Measurements from ENCODE around the gene KLK15.
A peak's percentile ranks its signal among the peaks of the same experiment; 100 is the strongest.

Gene KLK15

DNA sequence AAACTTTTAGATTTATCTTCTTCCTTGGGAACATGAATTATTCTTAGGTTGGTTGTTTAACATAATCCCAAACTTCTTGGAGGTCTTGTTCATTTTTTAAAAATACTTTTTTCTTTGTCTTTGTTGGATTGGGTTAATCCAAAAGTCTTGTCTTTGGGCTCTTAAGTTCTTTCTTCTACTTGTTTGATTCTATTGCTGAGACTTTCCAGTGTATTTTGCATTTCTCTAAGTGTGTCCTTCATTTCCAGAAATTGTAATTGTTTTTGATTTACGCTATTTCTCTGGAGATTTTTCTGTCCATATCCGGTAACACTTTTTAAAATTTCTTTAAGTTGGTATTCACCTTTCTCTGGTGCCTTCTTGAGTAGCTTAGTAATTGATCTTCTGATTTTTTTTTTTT is 9.8 kb upstream of the KLK15 start:
- DNase-seq = no peak

DNA sequence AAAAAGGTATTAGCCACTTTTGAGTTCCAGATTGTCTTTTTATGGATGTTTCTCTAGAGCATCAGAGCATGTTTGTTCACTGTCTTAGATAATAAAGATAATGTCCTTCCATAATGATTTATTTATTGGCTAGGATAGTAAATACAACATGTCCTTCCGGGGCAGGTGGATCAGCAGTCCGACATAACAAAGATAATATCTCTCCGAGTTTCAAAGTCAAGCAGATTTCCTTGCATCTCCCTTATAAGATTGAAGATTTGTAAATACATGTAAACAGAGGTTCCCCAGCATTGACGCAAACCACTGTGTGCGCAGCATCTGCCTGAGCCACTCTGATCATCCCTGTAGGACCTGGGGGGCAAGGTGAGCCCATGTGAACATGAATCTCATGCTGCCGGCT is 8.8 kb upstream of the KLK15 start:
- DNase-seq = no peak

DNA sequence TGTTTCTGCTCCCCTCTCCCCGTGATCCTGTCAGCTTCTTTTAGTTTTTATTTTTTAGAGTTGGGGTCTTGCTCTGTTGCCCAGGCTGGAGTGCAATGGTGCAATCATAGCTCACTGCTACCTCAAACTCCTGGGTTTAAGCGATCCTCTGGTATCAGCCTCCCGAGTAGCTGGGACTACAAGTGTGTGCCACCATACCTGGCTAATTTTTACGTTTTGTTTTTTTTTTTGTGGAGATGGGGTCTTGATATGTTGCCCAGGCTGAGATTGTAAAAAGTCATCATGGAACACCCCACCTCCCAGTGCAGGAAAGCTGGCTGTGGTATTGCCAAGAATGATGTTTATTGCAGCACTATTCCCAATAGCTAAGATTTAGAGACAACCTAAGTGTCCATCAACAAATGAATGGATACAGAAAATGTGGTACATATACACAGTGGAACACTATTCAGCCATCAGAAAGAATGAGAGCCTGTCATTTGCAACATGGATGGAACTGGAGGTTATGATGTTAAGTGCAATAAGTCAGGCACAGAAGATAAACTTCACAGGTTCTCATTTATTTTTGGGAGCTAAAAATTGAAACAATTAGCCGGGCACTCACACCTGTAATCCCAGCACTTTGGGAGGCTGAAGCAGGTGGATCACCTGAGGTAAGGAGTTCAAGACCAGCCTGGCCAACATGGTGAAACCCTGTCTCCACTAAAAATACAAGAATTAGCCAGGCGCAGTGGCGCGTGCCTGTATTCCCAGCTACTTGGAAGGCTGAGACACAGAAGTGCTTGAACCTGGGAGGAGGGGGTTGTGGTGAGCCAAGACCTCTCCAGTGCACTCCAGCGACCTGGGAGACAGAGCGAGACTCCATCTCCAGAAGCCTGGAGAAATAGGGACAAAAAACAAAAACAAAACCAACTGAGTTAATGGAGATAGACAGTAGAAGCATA is 6.6 kb upstream of the KLK15 start:
- DNase-seq = no peak

DNA sequence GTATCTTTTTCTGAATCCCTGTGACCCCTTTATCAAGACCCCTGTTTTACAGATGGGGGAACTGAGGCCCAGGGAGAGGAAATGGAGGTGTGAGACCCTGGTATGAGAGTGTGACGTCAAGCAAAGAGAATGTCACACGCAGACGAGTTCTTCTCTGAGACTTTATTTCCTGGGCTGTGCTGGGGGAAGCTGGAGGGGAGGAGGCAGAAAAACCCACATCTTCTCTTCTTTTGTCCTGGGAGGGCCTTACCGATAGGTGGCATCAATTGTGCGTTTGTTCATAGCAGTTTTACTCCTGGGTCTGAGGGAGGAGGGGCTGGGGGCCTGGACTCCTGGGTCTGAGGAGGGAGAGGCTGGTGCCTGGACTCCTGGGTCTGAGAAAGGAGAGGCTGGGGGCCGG is 4.9 kb upstream of the KLK15 start:
- no peak for DNase-seq

DNA sequence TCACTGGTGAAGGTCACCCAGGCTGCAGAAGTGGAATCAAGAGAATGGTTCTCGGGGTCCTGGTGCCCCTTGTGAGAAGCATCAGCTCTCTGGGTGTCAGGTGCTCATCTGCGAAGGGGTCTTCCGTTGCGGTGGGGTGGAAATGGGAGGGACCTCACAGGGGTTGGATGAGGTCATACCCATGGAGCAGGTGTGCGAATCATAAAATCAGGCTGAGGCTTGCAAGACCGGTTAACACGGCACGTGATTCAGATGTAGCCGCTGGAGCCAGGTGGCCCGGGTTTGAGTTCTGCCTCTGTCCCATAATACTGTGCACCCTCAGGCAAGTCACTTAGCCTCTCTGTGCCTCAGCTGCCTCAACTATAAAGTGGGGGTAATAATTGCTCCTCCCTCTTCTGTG is 3.9 kb upstream of the KLK15 start:
- DNase-seq = no peak

DNA sequence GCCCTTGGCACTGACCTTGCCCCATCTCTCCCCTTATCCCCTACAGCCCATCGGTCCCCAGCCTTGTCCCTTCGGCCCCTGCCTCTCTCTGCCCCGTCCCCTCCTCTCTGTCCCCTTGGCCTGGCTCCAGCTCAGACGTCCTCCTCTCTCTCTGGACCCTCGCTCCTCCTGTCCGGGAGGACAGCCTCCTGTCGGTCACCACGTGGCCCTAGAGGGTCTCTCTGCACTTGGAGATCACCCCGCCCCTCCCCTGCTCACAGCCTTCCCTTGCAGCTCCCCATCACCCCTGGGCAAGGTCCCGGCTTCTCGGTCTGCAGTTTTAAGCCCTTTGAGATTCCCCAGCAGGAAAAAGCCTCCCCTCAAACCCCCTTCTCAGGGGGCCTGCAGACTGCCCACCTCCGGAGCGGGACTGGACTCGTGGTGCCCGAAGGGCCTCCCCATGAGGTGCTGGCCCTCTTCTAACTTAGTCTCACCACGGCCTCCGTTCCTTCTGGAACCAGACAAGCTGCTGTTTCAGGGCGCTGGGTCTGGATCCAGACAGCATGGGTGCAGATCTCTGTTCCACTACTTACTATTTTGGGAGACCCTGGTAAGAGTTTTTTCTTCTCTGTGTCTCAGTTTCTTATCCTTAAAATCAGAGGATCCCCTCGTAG is 3.3 kb upstream of the KLK15 start:
- DNase-seq = no peak

DNA sequence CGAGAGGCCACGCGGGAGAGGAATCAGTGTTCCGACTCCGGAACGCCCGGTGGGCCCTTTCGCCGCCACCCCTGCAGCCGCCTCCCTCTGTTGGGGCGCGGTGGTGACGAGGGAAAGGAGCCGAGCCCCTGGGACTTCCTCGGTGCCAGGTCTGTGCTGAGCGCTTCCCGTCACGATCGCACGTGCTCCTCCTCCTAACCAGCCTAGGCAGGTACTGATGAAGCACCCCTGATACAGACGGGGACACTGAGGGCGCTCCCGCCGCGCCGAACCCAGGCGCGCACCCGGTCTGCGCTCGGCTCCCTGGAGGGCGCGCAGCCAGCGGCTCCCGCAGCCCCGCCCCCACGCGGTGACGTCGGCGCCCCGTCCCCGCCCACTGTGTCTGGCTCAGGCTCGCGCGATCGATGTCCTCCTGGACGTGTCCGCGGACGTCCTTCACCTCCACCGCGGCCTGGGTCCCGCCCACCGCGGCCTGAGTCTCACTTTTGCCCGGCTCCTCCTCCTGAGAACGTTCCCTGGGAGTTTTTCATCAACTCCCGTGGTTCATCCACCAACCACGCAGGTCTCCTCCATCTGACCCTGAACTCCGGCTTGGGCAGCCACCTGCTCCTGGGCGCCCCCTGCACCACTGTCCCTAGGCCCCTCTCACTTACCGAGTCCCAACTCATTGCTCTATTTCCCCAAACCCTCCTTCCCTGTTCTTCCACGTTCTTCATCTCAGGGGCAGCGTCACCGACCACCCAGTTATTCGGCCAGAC is 2.6 kb upstream of the KLK15 start:
- DNase-seq = peak; percentile 28

DNA sequence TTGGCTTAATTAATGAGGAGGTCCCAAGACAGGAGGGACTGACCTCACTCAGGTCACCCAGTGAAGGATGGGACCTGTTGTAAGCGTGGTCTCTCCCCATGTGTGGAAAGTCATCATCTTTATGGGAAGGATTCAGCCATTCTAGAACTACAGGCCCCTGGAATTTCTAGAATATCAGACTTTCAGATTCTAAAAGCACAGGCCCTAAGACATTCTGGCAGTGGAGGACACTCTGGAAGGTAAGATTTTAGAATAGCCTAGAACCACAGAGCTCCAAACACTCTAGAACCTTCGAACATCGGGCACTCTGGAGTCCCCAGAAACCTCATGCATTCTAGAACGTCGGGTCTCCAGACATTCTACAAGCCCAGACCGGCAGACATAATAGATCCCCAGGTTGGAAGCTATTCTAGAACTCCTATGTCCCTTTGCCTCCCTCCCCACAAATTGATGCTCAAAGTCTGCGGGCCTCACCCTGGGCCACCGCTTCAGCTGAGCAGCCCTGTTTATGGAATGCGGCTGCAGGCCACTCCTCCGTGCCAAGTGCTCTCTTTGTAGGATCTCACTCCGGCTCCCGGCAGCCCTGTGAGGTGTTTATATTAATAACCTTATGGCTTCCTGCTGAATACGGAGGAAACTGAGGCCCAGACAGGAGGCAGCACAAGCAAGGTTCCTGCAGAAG is 1.9 kb upstream of the KLK15 start:
- no peak for DNase-seq

DNA sequence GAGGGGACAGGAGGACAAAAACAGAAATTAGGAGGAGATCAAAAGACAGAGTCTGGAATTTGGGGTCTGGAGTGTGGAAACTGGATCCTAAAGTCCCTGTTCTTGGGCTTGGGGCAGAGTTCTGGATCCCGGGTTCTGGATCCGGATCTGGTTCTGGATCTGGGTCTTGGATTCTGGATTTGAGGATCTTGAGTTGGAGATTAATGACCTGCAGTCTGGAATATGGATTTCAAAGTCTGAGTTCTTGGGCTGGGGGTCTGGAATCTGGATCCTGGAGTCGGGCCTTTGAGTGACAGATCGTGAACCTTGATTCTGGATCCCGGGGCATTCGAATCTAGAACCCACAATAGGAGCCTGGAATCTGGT is 411 bp upstream of the KLK15 start:
- no peak for DNase-seq

DNA sequence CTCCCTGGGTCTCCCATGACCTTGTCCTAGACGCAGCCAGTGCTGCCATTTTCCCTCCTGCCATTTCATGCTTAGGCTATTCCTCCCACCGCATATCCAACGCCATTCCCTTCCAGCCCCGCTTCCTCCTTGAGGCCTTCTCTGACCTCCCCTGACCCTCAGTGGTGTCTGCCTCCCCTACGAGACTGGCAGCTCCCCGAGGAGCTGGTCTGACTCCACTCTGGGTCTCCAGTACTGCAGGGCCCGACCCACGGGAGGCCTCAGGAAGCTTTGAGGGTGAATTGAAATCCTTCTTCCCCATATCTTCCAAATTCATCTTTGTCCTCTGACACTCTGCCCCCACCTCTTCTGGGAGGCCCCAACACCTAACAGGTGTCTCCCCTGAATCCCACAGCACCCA is 708 bp downstream of the KLK15 start:
- DNase-seq = no peak

DNA sequence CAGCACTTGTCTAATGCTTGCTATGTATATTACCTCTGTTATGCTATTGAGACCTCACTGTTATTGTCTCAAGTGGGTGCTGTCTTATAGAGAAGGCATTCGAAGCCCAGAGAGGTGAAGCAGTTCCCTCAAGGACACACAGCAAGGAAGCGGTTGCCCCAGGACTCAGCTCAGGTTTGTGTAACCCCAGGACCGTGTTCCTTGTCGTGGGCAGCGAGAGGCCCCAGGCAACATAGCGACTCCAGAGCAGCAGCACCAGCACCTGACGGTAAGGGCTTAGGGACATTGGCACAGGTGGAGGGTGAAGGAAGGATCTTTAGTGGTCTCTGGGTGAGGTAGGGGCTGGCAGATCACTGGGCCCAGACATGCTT is 2.4 kb downstream of the KLK15 start:
- no peak for DNase-seq

DNA sequence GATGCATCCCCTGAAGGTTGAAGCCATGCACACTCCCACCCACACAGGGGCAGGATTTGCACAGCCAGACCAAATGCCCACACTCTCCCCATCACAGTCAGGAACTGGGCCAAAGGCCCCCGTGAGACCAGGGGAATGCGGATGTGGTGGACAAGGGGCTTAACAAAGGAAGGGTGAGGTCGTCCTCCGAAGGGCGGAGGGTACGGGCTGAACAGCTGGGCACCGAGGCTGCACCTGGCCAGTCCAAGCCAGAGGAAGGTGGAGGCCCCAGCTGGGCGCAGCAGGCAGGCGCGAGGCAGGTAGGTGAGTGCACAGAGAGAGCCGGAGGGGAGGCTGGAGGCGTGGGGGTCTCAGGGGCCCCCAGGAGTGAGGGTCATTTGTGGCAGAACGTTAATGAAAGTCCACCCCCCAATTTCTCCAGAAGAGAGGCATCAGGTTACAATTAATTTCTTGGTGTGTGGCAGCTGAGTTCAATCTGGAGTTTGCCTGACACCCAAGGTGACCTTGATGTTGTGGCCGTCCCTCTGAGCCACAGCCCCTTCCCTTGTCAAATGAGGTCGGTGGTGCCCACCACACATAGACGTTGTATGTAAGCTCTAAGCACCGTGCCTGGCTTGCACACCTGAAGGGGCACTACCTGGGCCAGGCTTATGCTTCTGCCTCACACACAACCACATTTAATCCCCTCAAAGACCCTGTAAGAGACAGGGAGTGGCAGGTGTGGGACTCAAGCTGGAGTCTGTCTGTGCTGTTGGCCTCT is 2.9 kb downstream of the KLK15 start:
- no peak for DNase-seq

DNA sequence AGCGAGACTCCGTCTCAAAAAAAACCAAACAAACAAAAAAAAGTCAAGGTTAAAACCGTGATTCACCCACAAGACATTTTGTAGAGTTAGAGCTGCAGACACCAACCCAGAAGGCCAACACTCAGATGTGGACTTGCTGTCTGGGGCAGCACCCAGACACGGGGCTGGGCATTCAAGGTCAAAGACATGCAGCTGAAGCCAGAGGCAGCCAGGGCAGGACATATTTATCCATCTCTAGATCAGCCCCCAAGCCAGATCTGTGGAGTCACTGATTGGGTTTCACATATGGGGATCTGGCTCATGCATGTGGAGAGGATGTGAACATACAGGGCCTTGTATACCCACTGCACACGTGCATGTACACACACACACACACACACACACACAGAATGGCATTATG is 3.6 kb downstream of the KLK15 start:
- DNase-seq = no peak

DNA sequence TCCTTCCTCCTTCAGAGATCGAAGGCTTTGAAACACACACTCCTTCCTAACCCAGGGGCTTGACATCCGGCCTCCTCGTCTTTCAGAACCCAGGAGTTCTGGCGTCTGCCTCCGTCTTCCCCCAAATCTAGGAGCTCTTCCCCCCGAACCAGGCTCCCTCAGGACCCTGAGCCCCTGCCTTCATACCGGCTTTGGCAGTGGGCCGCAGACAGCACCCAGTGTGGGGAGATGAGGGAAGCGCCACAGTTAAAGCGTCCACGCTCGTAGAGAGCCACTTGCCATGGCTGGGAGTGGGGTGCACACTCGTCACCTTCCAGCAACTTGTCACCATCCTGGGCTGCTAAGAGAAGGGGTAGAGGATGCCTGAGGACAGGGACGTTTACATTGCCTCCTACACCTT is 5.9 kb downstream of the KLK15 start:
- no peak for DNase-seq

DNA sequence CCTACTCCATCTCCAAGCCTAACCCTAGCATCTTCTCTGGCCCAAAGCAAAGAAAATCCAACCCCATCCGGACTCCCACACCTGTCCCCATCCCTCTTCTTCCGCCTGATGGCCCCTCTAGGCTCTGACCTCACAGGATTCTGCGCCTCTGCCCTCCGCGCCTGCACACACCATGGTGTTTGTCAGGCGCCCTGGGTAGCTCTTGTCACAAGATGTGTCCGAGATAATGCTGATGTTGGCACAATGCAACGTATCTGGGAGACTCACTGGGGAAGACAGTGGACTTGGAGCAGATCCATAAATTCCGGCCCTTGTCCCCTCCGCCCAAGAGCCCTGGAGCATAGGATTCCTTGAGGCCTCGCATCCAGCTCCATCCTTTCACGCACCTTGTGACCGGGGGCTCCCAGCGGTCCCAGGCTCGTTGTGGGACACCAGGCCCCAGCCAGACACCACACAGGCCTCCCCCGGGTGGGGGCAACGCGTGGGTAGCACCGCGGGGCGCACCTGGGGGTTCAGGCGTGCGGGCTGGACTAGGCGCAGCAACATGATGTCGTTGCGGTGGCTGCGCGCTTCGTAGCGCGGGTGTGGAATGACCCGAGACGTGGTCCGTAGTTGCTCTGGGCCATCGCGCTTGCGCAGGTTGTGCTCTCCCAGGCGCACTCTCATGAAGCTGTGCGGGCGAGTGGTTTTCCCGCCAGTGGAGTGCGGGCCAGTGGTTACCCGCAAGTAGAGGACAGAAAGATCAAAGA is 6.7 kb downstream of the KLK15 start:
- DNase-seq = no peak

DNA sequence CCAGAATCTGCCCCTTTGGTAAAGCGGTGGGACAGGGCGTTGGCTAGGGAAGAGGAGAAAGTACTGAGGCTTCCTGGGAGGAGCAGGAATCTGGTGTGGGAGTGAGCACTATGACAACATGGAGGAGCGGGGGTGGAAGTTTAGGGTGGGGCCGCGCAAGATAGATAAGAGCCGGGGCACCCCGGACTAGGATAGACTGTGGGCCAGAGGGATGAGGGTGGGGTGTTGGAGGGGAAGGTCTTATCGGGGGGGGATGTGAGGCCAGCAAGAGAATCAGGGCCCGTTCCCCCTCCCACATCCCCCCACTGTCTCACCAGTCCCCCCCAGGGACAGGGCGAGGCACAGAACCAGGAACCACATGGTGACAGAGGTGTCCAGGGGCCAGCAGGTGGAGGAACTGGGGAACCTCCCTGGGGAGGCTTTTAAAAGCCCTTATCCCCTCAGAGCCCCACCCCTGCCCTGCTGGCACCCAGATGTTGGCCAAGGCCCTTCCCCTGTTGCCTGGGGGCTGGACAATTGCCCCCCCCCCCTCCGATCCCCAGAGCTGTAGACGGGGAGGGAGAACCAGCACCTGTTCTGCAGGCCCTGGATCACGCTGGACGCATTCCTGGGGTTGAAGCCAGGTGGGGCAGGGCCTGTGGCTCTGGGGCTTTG is 9.9 kb downstream of the KLK15 start, which contains the start of gene KLK1:
Gene KLK1 (minus strand): TSS at position 399 of the 654 bp plus-strand sequence. CDS start 39 bp downstream, at position 360.
- DNase-seq = no peak

DNA sequence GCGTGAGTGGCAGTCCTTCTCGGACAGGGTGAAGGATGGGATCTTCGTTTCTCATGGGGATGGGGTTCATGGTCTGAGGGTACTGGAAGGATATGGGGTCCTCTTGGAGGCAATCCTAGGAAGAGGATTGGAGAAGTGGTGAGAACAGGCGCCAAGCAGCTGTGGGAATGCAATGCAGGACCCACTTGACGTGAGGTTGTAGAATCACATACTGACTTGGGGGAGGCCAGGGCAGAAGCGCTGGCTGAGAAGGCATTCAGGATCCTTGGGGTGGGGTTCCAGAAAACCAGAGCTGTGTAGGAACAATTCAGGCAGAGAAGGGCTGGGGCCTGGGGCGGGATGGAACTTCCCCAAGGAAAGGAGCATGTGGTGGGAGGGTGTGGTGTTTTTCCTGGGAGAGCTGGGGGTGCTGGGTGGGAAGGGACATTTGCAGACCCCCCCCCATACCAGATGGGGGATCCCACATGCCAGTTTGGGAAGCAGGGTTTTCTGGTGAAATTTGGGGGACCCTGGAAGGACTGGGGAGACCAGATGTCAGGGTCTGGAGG is 10.6 kb downstream of the KLK15 start:
- DNase-seq = no peak

DNA sequence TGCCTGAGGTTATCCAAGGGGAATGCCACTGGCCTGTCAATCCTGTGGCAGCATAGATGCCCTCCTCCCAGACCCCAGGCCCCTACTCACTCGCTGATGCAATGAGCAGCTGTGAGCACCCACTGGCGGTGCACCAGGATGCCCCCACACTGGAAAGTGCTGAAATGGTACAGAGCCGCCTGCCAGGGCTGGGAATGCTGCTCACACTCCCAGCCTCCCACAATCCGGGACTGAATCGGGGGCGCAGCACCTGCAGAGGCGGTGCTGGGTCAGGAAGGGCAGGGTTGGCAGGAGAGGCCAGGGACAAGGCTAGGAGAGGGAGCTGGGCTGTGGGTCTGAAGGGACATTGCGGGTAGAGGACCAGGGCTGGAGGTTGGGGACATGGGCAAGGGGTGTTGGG is 11.8 kb downstream of the KLK15 start:
- no peak for DNase-seq

DNA sequence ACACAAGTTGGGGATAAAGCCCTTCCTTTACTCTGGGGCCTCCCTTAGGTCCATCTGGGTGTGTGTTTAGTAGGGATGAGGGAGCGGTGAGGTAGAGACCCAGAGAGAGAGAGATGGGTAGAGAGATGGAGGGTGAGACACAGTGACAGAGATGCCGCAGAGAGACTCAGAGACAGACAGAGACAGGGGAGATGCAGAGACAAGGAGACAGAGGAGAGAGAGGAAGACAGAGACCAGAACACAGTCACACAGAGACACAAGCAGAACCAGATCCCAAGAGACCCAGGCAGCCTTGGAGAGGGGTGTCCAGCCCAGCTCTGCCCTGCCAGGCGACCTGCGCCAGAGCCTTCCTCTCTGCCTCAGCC is 12.1 kb downstream of the KLK15 start:
- no peak for DNase-seq

DNA sequence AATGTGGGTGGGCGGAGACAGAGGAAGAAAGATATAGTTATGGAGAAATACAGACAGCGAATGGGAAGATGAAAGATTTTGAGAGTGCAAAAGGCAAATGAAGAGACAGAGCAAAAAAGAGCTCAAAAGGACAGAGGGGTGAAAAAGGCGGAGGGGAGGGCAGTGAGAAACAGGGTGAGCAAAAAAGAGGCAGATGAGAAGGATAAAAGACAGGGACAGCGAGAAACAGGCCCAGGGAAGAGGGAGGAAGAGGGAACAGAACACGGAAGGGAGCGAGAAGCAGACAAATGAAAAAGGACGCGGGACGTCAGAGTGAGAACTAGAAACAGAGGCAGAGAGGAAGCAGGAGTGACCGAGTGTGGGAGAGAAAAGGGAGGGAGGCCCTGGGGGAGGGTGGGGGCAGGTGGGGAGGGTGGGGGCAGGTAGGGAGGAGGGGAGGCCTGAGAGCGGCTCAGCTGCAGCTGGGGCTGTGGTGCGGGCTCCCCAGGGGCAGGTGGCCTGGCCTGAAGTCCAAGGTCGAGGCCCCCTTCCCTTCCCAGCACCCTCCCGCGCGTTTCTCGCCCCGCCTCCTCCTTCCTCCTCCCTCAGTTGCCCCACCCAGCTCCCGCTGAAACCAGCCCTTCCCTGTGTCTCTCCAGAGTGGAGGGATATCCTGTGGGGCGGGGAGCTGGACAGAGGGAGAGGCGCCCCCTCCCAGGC is 12.7 kb downstream of the KLK15 start:
- no peak for DNase-seq
